ENCODE results near the gene KSR1. TPM values are rescaled to one million over a fixed set of nuclear protein-coding genes. Genes with fewer than 3 reads are reported as not detected.

Gene KSR1
- total RNA-seq, 2 donors from 2014 or later = 33.7 to 46.3 TPM

GRCh38 chr17:27571563-27572352 lies 115.5 kb downstream of the KSR1 start:
- no peak for TF ChIP-seq CTCF (conservative IDR thresholded peaks at IDR 0.05)
- Mint-ChIP-seq H3K4me3 (no peak overlapping the region), H3K36me3 (ENCODE audit: low read depth) (peaks cover 3% of the 10 kb centered on the region), H3K9me3 (no peaks in the 10 kb centered on the region), H3K27me3 (ENCODE audit: insufficient read depth) (no peaks in the 10 kb centered on the region), H3K4me1 (peaks cover 72% of the 10 kb centered on the region), H3K27ac (peak overlapping the region; percentile 55)
- Histone ChIP-seq H3K27ac (ENCODE audit: low read depth, low read length) (no peak overlapping the region), H3K9ac (ENCODE audit: extremely low read depth, low read length, poor library complexity, severe bottlenecking) (no peak overlapping the region), H3K4me3 (ENCODE audit: low read length) (no peak overlapping the region), H3K27me3 (ENCODE audit: control insufficient read depth, insufficient read depth, low read length, poor library complexity, severe bottlenecking) (no peaks in the 10 kb centered on the region), H3K36me3 (ENCODE audit: control insufficient read depth, insufficient read depth, low read length) (no peaks in the 10 kb centered on the region), H3K4me1 (ENCODE audit: control insufficient read depth, insufficient read depth, low read length) (peaks cover 25% of the 10 kb centered on the region), H3K9me3 (ENCODE audit: control insufficient read depth, low read length) (no peaks in the 10 kb centered on the region)
- no peak for DNase-seq
- WGBS, 2 experiments (ENCODE audit: insufficient coverage in 1 of 2, insufficient read length in 1 of 2) = 93 to 98% methylated on average over 7 to 12 of the region's 12 CpGs

GRCh38 chr17:27572665-27573064 lies 116.4 kb downstream of the KSR1 start:
- no peaks in the 10 kb centered on the region for H3K27me3 Mint-ChIP-seq (ENCODE audit: insufficient read depth)
- peak overlapping the region; percentile 75 for H3K27ac Mint-ChIP-seq
- no peak overlapping the region for H3K27ac ChIP-seq (ENCODE audit: low read depth, low read length)
- TF ChIP-seq CTCF (conservative IDR thresholded peaks at IDR 0.05) = no peak
- no peaks in the 10 kb centered on the region for H3K9me3 ChIP-seq (ENCODE audit: control insufficient read depth, low read length)
- no peaks in the 10 kb centered on the region for H3K27me3 ChIP-seq (ENCODE audit: control insufficient read depth, insufficient read depth, low read length, poor library complexity, severe bottlenecking)
- H3K4me3 ChIP-seq (ENCODE audit: low read length) = no peak overlapping the region
- peaks cover 79% of the 10 kb centered on the region for H3K4me1 Mint-ChIP-seq
- H3K4me3 Mint-ChIP-seq = no peak overlapping the region
- no peaks in the 10 kb centered on the region for H3K36me3 Mint-ChIP-seq (ENCODE audit: low read depth)
- WGBS, 2 experiments (ENCODE audit: insufficient coverage in 1 of 2, insufficient read length in 1 of 2) = 87 to 88% methylated on average over 2 to 7 of the region's 7 CpGs
- no peaks in the 10 kb centered on the region for H3K36me3 ChIP-seq (ENCODE audit: control insufficient read depth, insufficient read depth, low read length)
- no peak overlapping the region for H3K9ac ChIP-seq (ENCODE audit: extremely low read depth, low read length, poor library complexity, severe bottlenecking)
- peak; percentile 44 for DNase-seq
- no peaks in the 10 kb centered on the region for H3K9me3 Mint-ChIP-seq
- H3K4me1 ChIP-seq (ENCODE audit: control insufficient read depth, insufficient read depth, low read length) = peaks cover 32% of the 10 kb centered on the region

GRCh38 chr17:27573548-27573947 lies 117.3 kb downstream of the KSR1 start:
- H3K27me3 ChIP-seq (ENCODE audit: control insufficient read depth, insufficient read depth, low read length, poor library complexity, severe bottlenecking) = no peaks in the 10 kb centered on the region
- H3K4me3 ChIP-seq (ENCODE audit: low read length) = no peak overlapping the region
- TF ChIP-seq CTCF (conservative IDR thresholded peaks at IDR 0.05) = no peak
- Mint-ChIP-seq H3K27ac (peak overlapping the region; percentile 74), H3K36me3 (ENCODE audit: low read depth) (no peaks in the 10 kb centered on the region), H3K4me1 (peaks cover 88% of the 10 kb centered on the region), H3K4me3 (no peak overlapping the region), H3K27me3 (ENCODE audit: insufficient read depth) (no peaks in the 10 kb centered on the region), H3K9me3 (no peaks in the 10 kb centered on the region)
- H3K4me1 ChIP-seq (ENCODE audit: control insufficient read depth, insufficient read depth, low read length) = peaks cover 38% of the 10 kb centered on the region
- WGBS, 2 experiments (ENCODE audit: insufficient coverage in 1 of 2, insufficient read length in 1 of 2) = 92 to 93% methylated on average over 4 to 5 of the region's 5 CpGs
- H3K27ac ChIP-seq (ENCODE audit: low read depth, low read length) = no peak overlapping the region
- DNase-seq = no peak
- no peak overlapping the region for H3K9ac ChIP-seq (ENCODE audit: extremely low read depth, low read length, poor library complexity, severe bottlenecking)
- H3K9me3 ChIP-seq (ENCODE audit: control insufficient read depth, low read length) = no peaks in the 10 kb centered on the region
- no peaks in the 10 kb centered on the region for H3K36me3 ChIP-seq (ENCODE audit: control insufficient read depth, insufficient read depth, low read length)
